GM12873 (cell line): ENCODE data around the gene ALCAM.

Experiments used
- CTCF ChIP-seq: IDR thresholded peaks from 2 replicates; pipeline ENCODE4 v1.5.1; 2012; ENCODE audit warnings: low read depth, mild to moderate bottlenecking, moderate library complexity, low read length, control low read depth; ENCODE audit not compliant: insufficient read depth; ENCODE audit errors: missing control alignments

The ALCAM gene

GRCh38 chr3:105349684-105350387 is 16.9 kb upstream of the ALCAM start:
- TF ChIP-seq CTCF, result no peak

- TF ChIP-seq CTCF, result no peak
Observed at GRCh38 chr3:105351821-105352220, 14.9 kb upstream of the ALCAM start.

DNA sequence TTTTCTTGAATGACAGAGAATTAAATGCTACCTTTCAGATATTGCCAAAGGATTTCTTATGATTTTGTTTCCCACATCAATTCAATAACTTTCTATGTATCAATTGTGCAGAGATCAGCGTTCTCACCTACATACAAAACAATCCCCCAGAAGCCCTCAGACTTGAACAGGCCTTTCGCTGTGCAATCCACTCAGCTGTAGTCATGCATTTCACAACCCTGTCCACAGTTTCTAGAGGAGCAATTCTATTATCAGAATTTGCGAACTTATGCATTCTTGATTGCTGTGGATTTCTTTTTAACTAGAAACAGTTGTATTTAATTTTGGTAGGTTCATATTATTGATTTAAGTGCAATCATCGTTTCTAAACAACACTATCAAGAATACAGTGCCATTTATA is 13.7 kb upstream of the ALCAM start:
- TF ChIP-seq CTCF, result no peak

DNA sequence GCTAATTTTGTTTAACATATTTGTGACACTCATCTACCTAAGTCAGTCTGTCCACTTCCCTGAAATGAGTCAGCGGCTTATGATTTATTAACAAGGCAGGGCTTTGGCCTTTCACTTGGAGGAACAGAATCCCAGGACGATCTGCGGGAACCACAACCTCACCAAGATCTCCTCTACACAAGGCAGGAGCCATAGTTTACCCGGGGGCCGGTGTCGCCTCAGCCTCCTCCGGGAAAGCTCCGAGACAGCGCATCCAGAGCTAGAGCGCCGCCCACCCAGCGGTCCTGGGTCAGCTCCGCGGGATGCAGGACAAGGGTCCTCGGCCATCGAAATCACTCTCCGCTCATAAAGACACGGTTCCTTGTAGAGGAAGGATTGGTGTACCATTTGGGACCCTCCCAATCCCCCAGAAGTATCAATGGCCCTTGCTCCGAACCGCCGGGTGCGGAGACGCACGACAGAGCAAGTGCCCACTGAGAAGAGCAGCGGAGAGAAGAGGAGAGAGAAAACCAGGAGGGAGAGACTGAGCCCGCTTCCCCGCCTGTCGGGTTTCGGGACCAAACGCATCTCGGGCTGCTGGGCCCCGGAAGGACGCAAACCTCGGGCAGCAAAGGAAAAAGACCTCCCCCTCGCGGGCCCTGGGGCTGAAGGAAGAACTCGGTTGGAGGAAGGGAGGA is 13.1 kb upstream of the ALCAM start:
- no peak for TF ChIP-seq CTCF

DNA sequence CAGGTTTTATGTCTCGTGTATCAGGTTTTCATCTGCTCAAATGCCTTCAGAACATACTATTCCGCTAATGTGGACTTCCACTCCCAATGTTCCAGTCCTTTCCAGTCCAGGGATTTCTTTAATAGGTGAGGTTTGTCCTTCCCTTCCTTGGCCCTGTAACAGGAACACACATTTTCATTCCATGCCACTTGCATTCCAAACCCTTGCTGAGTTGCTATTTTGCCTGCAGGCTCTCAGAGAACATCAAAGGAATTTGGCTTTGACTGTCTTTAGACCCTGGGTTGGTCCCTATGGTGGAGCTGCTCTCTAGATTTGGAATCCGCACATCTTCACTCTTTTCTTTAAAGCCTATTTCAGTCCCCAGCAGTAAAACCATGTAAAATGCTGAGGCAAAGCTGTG is 12.3 kb upstream of the ALCAM start:
- TF ChIP-seq CTCF, result no peak

DNA sequence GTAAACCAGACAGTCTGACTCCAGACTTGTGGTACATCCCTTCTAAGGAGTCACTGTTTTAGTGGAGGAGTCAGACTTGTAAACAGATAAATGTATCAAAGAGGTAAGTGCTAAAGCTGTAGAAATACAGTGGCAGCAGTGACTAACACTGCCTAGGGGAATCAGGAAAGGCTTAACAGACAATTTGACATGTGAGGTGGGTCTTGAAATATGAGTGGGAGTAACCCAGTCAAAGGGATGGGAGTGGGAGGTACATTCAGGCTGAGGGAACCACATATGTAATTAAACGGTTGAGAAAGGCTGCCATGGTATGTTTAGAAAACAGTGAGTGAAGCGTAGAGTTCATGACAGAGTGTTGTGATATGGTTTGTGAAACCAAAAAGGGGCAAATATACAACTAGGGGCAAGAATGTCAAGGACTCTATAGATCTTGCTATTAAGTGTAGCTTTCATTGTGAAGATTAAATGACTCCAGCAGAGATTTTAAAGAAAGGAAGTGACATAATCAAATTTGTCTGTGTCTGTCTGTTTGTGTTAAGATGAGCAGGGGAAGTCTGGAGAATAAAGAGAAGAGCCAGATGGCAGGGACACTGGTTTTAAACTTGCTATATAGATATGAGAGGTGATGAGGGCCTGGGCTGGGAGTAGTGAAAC is 11.2 kb upstream of the ALCAM start:
- TF ChIP-seq CTCF, result no peak

GRCh38 chr3:105356396-105356795 is 10.3 kb upstream of the ALCAM start:
- TF ChIP-seq CTCF, result no peak
